Measurements from ENCODE around the gene CUL2. TPM values are rescaled to one million over a fixed set of nuclear protein-coding genes. Genes with fewer than 3 reads are reported as not detected.

Gene CUL2
- total and polyA plus RNA-seq, 2 of the 4 experiments (the other 2 are of a cell fraction), result 18.9 to 36.6 TPM

- Histone ChIP-seq H4K8ac (ENCODE audit: low read depth in 2 of 2, low read length in 2 of 2) (no peak overlapping the region), H3K9me3 (ENCODE audit: control insufficient read depth, insufficient read depth, low read length) (peaks cover 5% of the 10 kb centered on the region; the same call in 1 of the 2 replicates), H3K4ac (ENCODE audit: low read depth, low read length) (no peak overlapping the region), H4K91ac (ENCODE audit: insufficient read depth, low read depth, low read length) (no peak overlapping the region), H3K36me3 (ENCODE audit: control insufficient read depth, insufficient read depth, low read length) (no peaks in the 10 kb centered on the region), H2BK20ac (ENCODE audit: low read depth, low read length) (no peak overlapping the region), H2AFZ (replicated peaks; ENCODE audit: low read length, poor library complexity) (no peak overlapping the region), H3K4me3 (ENCODE audit: insufficient read depth, low read depth, low read length) (no peak overlapping the region), H3K4me2 (ENCODE audit: low read depth, low read length) (no peak overlapping the region), H3K56ac (ENCODE audit: extremely low read depth, insufficient read depth, low read length) (no peak overlapping the region), H2BK15ac (ENCODE audit: low read depth, low read length) (no peak overlapping the region), H2AK5ac (ENCODE audit: low read depth, low read length) (no peak overlapping the region), H2AK9ac (replicated peaks; ENCODE audit: low read depth, low read length, poor library complexity) (no peak overlapping the region), H4K20me1 (ENCODE audit: insufficient read depth, low read length) (no peaks in the 10 kb centered on the region), H3K14ac (replicated peaks; ENCODE audit: low read depth, low read length) (no peak overlapping the region), H3K27me3 (ENCODE audit: control insufficient read depth, insufficient read depth, low read length) (peaks cover 5% of the 10 kb centered on the region), H3K9me1 (ENCODE audit: insufficient read depth, low read length) (no peaks in the 10 kb centered on the region), H3K27ac (ENCODE audit: insufficient read depth, low read length) (no peak overlapping the region), H2BK5ac (ENCODE audit: low read depth, low read length, poor library complexity, severe bottlenecking) (no peak overlapping the region), H3K18ac (ENCODE audit: low read depth, low read length) (no peak overlapping the region), H3K9ac (ENCODE audit: low read depth, low read length) (no peak overlapping the region), H2BK120ac (ENCODE audit: low read depth, low read length) (no peak overlapping the region), H3K23ac (ENCODE audit: low read depth, low read length) (no peak overlapping the region), H3K79me1 (ENCODE audit: low read depth in 1 of 2, low read length in 2 of 2) (no peaks in the 10 kb centered on the region), H3K4me1 (ENCODE audit: control insufficient read depth, insufficient read depth, low read length) (no peaks in the 10 kb centered on the region), H4K5ac (ENCODE audit: low read depth, low read length) (no peak overlapping the region)
- intact Hi-C loops (cut with micrococcal nuclease), result no loop called here
- dilution Hi-C loops (cut with HindIII; ENCODE audit: low sequenced_read_pairs, unreplicated experiment), result no loop called here
- TF ChIP-seq CHD1 (IDR thresholded peaks at IDR 0.05; ENCODE audit: low read depth, low read length) (no peak), BHLHE40 (IDR thresholded peaks at IDR 0.05; ENCODE audit: low read depth, low read length) (no peak), RAD21 (IDR thresholded peaks at IDR 0.05; ENCODE audit: low read length) (no peak), MAFK (IDR thresholded peaks at IDR 0.05; ENCODE audit: low read depth, low read length) (no peak), CTCF (conservative IDR thresholded peaks at IDR 0.05; ENCODE audit: low read depth, low read length) (no peak), FOS (IDR thresholded peaks at IDR 0.05; ENCODE audit: low read depth, low read length) (no peak), NFE2L2 (IDR thresholded peaks at IDR 0.05; ENCODE audit: low read depth, low read length) (no peak), SMC3 (IDR thresholded peaks at IDR 0.05; ENCODE audit: low read depth, low read length) (no peak), RFX5 (IDR thresholded peaks at IDR 0.05; ENCODE audit: low read depth, low read length) (no peak), MAZ (IDR thresholded peaks at IDR 0.05; ENCODE audit: borderline replicate concordance, low read depth, low read length) (no peak), MXI1 (IDR thresholded peaks at IDR 0.05; ENCODE audit: borderline replicate concordance, low read depth, low read length) (no peak)
- TF ChIP-seq, protein P1, sequence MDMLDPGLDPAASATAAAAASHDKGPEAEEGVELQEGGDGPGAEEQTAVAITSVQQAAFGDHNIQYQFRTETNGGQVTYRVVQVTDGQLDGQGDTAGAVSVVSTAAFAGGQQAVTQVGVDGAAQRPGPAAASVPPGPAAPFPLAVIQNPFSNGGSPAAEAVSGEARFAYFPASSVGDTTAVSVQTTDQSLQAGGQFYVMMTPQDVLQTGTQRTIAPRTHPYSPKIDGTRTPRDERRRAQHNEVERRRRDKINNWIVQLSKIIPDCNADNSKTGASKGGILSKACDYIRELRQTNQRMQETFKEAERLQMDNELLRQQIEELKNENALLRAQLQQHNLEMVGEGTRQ (IDR thresholded peaks at IDR 0.05; ENCODE audit: low read depth, low read length), result no peak
- TF ChIP-seq, protein P2, sequence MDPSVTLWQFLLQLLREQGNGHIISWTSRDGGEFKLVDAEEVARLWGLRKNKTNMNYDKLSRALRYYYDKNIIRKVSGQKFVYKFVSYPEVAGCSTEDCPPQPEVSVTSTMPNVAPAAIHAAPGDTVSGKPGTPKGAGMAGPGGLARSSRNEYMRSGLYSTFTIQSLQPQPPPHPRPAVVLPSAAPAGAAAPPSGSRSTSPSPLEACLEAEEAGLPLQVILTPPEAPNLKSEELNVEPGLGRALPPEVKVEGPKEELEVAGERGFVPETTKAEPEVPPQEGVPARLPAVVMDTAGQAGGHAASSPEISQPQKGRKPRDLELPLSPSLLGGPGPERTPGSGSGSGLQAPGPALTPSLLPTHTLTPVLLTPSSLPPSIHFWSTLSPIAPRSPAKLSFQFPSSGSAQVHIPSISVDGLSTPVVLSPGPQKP (IDR thresholded peaks at IDR 0.05; ENCODE audit: borderline replicate concordance, low read depth, low read length), result no peak
- DNase-seq, result no peak
- CTCF ChIA-PET, result interaction anchor here (0.7 kb wide), 1 partner anchor 18 kb away, joined by 4 read pairs; no protein-coding TSS in a partner anchor
- WGBS, 2 experiments (ENCODE audit: extremely low coverage in 2 of 2, insufficient read length in 1 of 2), result no CpG with 5 or more reads among the region's 1 CpG
- no peak for ATAC-seq (ENCODE audit: low read depth)
- in situ Hi-C loops (cut with MboI; ENCODE audit: low sequenced_read_pairs), result no loop called here
- BruUV-seq (replicated peaks), result no TSS peak
- POLR2A ChIA-PET (ENCODE audit: unreplicated experiment), result no interaction called here
Measured at GRCh38 chr10:35097510-35097909, 7.4 kb upstream of the CUL2 start.

All from IMR-90 (cell line).